ENCODE measurements around the gene TOMM70. TPM values are rescaled to one million over a fixed set of nuclear protein-coding genes. Genes with fewer than 3 reads are reported as not detected.

Gene TOMM70
- total and polyA plus RNA-seq, 2 of the 13 experiments (the other 11 are each of a cell fraction or from before 2014, with no cell fraction given): 27.0 to 77.2 TPM

DNA sequence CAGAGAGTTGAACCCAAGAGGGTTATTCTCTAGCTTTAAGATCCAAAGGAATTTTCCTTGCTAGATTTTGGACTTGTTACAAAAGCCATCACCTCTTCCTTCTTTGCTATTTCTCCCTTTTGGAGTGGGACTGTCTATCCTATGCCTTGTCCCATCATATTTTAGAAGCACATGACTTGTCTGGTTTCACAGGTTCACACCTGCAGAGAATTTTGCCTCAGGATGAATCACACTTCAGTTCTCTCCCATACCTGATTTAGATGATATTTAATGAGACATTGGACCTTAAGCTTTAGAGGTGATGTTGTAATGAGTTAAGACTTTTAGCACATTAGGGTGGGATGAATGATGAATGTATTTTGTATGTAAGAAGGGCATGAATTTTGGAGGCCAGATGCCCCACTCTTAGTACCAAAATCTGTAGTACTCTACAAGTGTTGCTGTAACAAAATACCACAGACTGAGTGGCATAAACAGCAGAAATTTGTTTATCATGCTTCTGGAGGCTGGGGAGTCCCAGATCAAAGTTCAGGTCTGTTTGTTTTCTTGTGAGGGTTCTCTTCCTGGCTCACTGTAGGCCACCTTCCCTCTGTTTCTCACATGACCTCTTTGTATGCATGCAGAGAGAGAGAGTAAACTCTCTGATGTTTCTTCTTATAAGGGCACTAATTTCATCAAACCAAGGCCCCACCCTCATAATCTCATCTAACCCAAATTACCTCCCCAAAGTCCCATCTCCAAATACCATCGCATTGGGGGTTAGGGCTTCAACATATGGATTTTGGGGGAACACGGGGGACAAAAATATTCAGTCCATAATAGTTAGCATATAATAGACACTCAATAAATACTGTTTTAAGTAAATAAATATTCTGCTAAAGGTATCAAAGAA lies 10.4 kb upstream of the TOMM70 start (continued):
- peak; percentile 79; the same call in 1 of the 2 replicates for TF ChIP-seq SETDB1 (CRISPR knock-in tag; IDR thresholded peaks at IDR 0.05; ENCODE audit: borderline replicate concordance)
- TF ChIP-seq TCF7L2 (IDR thresholded peaks at IDR 0.05; ENCODE audit: low read depth, low read length): no peak
- no peak for TF ChIP-seq ZNF20 (CRISPR knock-in tag; IDR thresholded peaks at IDR 0.05)
- no peak for TF ChIP-seq ZNF816 (CRISPR knock-in tag; IDR thresholded peaks at IDR 0.05; ENCODE audit: borderline replicate concordance)
- no peak for TF ChIP-seq FOXC1 (CRISPR knock-in tag; IDR thresholded peaks at IDR 0.05; ENCODE audit: borderline replicate concordance)
- TF ChIP-seq KLF15 (CRISPR knock-in tag; IDR thresholded peaks at IDR 0.05; ENCODE audit: borderline replicate concordance): no peak
- TF ChIP-seq, protein P1, sequence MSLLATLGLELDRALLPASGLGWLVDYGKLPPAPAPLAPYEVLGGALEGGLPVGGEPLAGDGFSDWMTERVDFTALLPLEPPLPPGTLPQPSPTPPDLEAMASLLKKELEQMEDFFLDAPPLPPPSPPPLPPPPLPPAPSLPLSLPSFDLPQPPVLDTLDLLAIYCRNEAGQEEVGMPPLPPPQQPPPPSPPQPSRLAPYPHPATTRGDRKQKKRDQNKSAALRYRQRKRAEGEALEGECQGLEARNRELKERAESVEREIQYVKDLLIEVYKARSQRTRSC (CRISPR knock-in tag; IDR thresholded peaks at IDR 0.05; ENCODE audit: low read depth): no peak
- TF ChIP-seq, protein P2, sequence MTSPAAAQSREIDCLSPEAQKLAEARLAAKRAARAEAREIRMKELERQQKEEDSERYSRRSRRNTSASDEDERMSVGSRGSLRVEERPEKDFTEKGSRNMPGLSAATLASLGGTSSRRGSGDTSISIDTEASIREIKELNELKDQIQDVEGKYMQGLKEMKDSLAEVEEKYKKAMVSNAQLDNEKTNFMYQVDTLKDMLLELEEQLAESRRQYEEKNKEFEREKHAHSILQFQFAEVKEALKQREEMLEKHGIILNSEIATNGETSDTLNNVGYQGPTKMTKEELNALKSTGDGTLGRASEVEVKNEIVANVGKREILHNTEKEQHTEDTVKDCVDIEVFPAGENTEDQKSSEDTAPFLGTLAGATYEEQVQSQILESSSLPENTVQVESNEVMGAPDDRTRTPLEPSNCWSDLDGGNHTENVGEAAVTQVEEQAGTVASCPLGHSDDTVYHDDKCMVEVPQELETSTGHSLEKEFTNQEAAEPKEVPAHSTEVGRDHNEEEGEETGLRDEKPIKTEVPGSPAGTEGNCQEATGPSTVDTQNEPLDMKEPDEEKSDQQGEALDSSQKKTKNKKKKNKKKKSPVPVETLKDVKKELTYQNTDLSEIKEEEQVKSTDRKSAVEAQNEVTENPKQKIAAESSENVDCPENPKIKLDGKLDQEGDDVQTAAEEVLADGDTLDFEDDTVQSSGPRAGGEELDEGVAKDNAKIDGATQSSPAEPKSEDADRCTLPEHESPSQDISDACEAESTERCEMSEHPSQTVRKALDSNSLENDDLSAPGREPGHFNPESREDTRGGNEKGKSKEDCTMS (CRISPR knock-in tag; conservative IDR thresholded peaks at IDR 0.05): no peak
- no peak for TF ChIP-seq KDM3A (CRISPR knock-in tag; IDR thresholded peaks at IDR 0.05; ENCODE audit: low read depth)
- TF ChIP-seq REPIN1 (CRISPR knock-in tag; IDR thresholded peaks at IDR 0.05; ENCODE audit: borderline replicate concordance, low read depth): no peak
- TF ChIP-seq FOXA3 (CRISPR knock-in tag; IDR thresholded peaks at IDR 0.05): peak; percentile 31; the same call in 1 of the 2 replicates
- no peak for TF ChIP-seq RFXANK (CRISPR knock-in tag; IDR thresholded peaks at IDR 0.05)
- TF ChIP-seq, protein P3, sequence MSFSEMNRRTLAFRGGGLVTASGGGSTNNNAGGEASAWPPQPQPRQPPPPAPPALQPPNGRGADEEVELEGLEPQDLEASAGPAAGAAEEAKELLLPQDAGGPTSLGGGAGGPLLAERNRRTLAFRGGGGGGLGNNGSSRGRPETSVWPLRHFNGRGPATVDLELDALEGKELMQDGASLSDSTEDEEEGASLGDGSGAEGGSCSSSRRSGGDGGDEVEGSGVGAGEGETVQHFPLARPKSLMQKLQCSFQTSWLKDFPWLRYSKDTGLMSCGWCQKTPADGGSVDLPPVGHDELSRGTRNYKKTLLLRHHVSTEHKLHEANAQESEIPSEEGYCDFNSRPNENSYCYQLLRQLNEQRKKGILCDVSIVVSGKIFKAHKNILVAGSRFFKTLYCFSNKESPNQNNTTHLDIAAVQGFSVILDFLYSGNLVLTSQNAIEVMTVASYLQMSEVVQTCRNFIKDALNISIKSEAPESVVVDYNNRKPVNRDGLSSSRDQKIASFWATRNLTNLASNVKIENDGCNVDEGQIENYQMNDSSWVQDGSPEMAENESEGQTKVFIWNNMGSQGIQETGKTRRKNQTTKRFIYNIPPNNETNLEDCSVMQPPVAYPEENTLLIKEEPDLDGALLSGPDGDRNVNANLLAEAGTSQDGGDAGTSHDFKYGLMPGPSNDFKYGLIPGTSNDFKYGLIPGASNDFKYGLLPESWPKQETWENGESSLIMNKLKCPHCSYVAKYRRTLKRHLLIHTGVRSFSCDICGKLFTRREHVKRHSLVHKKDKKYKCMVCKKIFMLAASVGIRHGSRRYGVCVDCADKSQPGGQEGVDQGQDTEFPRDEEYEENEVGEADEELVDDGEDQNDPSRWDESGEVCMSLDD (CRISPR knock-in tag; IDR thresholded peaks at IDR 0.05; ENCODE audit: borderline replicate concordance): no peak
- no peak for TF ChIP-seq RFX3 (CRISPR knock-in tag; IDR thresholded peaks at IDR 0.05)
- TF ChIP-seq, protein P4, sequence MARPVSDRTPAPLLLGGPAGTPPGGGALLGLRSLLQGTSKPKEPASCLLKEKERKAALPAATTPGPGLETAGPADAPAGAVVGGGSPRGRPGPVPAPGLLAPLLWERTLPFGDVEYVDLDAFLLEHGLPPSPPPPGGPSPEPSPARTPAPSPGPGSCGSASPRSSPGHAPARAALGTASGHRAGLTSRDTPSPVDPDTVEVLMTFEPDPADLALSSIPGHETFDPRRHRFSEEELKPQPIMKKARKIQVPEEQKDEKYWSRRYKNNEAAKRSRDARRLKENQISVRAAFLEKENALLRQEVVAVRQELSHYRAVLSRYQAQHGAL (CRISPR knock-in tag; IDR thresholded peaks at IDR 0.05; ENCODE audit: not compliant biosample characterization): no peak
- no peak for TF ChIP-seq ZNF737 (CRISPR knock-in tag; IDR thresholded peaks at IDR 0.05; ENCODE audit: borderline replicate concordance)
- TF ChIP-seq, protein P5, sequence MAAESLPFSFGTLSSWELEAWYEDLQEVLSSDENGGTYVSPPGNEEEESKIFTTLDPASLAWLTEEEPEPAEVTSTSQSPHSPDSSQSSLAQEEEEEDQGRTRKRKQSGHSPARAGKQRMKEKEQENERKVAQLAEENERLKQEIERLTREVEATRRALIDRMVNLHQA (CRISPR knock-in tag; IDR thresholded peaks at IDR 0.05): no peak
- TF ChIP-seq SAP130 (CRISPR knock-in tag; IDR thresholded peaks at IDR 0.05; ENCODE audit: low read depth): peak; percentile 46
- TF ChIP-seq ZNF879 (CRISPR knock-in tag; IDR thresholded peaks at IDR 0.05): no peak
- TF ChIP-seq ZNF639 (CRISPR knock-in tag; conservative IDR thresholded peaks at IDR 0.05): no peak
- no peak for TF ChIP-seq POLR2AphosphoS5 (IDR thresholded peaks at IDR 0.05; ENCODE audit: low read depth, low read length)
